Measurements from ENCODE around the gene MBOAT1.

GRCh38 chr6:20182926-20183521 is 29.2 kb downstream of the MBOAT1 start:
- TF ChIP-seq ZNF114 (tag by site-specific recombination; IDR thresholded peaks at IDR 0.05) (no peak), ZNF639 (tag by site-specific recombination; IDR thresholded peaks at IDR 0.05) (no peak), CTCF (tag by site-specific recombination; IDR thresholded peaks at IDR 0.05) (no peak), YY1 (tag by site-specific recombination; IDR thresholded peaks at IDR 0.05) (no peak), SP3 (tag by site-specific recombination; IDR thresholded peaks at IDR 0.05) (no peak), MYNN (tag by site-specific recombination; IDR thresholded peaks at IDR 0.05; ENCODE audit: borderline replicate concordance) (no peak), GLI4 (tag by site-specific recombination; IDR thresholded peaks at IDR 0.05) (no peak), HIC1 (tag by site-specific recombination; IDR thresholded peaks at IDR 0.05) (no peak), OVOL3 (tag by site-specific recombination; IDR thresholded peaks at IDR 0.05) (no peak), PBX3 (CRISPR knock-in tag; IDR thresholded peaks at IDR 0.05) (no peak), ZNF239 (tag by site-specific recombination; IDR thresholded peaks at IDR 0.05) (no peak), GLI2 (tag by site-specific recombination; IDR thresholded peaks at IDR 0.05; ENCODE audit: borderline replicate concordance, low read depth) (no peak), ZNF449 (tag by site-specific recombination; IDR thresholded peaks at IDR 0.05) (peak; percentile 29; the same call in 1 of the 2 replicates)

Data from HEK293 (cell line).